Ascending aorta (tissue), 2 donors: ENCODE data around the gene CSNK2A2. TPM values are rescaled to one million over a fixed set of nuclear protein-coding genes. Genes with fewer than 3 reads are reported as not detected.

Source experiments
- DNase-seq, 2 donors: peaks; one replicate each; pipeline ENCODE4 v3.0.0-alpha.2; 2019; ENCODE audit warnings: low spot score in 2 of 2
- H3K27ac ChIP-seq, 2 donors: fragments of 200-600 bp; sonication (generic); one replicate each; pipeline ENCODE4 v1.5.1; 2016 to 2017; ENCODE audit warnings: mild to moderate bottlenecking in 1 of 2
- H3K27me3 ChIP-seq: fragments of 200-600 bp; sonication (generic); one replicate; pipeline ENCODE4 v1.5.1; 2017
- H3K36me3 ChIP-seq, 2 donors: fragments of 200-600 bp; sonication (generic); one replicate each; pipeline ENCODE4 v1.5.1; 2016
- H3K4me1 ChIP-seq, 2 donors: fragments of 200-600 bp; sonication (generic); one replicate each; pipeline ENCODE4 v1.5.1; 2016 to 2017; ENCODE audit warnings: mild to moderate bottlenecking in 1 of 2
- H3K4me3 ChIP-seq, 2 donors: fragments of 200-600 bp; sonication (generic); one replicate each; pipeline ENCODE4 v1.5.1; 2016 to 2017; ENCODE audit warnings: mild to moderate bottlenecking in 1 of 2
- H3K9me3 ChIP-seq, 2 donors: fragments of 200-600 bp; sonication (generic); one replicate each; pipeline ENCODE4 v1.5.1; 2016
- intact Hi-C: fragments of 100-400 bp; cut with DNase I; formaldehyde crosslinking; loops from one replicate; pipeline ENCODE4 v1.15.1; 2023
- total RNA-seq: library from RNA; depleted of rRNA; stranded (reverse); fragments of >200 nt; gene quantifications from one replicate; pipeline ENCODE4 v1.1.0, GENCODE V29; 2016
- TF ChIP-seq, protein P1 (sequence below), 3 experiments: fragments of 200-600 bp in 2 of 3; fragments of 450-650 bp in 1 of 3; sonication (generic) in 2 of 3; IDR thresholded peaks; one replicate each; pipeline ENCODE4 v1.5.1; 2016 to 2019; ENCODE audit warnings: antibody characterized with exemption in 3 of 3, mild to moderate bottlenecking in 1 of 3, moderate library complexity in 1 of 3

The CSNK2A2 gene
- total RNA-seq, 1 donor from 2014 or later: 14.5 TPM

DNA sequence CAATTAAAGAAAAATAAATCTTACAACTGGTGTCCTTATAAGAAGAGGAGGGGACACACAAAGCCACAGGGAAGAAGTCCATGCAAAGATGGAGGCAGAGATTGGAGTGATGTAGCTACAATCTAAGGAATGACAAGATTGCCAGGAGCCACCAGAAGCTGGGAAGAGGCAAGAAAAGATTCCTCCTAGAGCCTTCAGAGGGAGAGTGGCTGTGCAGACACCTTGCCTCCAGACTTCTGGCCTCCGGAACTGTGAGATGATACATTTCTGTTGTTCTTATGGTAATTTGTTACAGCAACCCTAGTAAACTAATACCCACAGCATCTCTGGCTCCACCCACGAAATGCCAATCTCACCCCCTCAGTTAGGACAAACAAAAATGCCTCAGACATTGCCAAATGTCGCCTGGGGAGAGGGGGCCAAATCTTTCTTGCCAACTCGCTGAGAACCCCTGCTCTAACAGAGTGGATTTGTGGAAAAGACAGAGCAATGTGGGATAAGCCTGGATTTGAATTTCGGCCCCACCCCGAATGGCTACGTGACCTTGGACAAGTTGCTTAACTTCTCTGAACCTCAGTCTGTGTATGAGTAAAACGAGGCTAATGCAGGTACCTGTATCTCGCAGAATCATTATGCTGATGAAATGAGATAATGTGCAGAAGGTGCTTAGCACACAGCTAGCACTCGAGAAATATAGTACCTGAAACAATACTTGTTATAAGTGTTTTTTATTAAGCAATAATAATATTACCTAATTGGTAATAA lies 37.1 kb upstream of the CSNK2A2 start:
- no peak for DNase-seq
- no peaks in the 10 kb centered on the region for H3K27me3 ChIP-seq
- H3K4me1 ChIP-seq: no peaks in the 10 kb centered on the region
- no peak overlapping the region for H3K27ac ChIP-seq
- TF ChIP-seq, protein P1, sequence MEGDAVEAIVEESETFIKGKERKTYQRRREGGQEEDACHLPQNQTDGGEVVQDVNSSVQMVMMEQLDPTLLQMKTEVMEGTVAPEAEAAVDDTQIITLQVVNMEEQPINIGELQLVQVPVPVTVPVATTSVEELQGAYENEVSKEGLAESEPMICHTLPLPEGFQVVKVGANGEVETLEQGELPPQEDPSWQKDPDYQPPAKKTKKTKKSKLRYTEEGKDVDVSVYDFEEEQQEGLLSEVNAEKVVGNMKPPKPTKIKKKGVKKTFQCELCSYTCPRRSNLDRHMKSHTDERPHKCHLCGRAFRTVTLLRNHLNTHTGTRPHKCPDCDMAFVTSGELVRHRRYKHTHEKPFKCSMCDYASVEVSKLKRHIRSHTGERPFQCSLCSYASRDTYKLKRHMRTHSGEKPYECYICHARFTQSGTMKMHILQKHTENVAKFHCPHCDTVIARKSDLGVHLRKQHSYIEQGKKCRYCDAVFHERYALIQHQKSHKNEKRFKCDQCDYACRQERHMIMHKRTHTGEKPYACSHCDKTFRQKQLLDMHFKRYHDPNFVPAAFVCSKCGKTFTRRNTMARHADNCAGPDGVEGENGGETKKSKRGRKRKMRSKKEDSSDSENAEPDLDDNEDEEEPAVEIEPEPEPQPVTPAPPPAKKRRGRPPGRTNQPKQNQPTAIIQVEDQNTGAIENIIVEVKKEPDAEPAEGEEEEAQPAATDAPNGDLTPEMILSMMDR (IDR thresholded peaks at IDR 0.05): no peak
- intact Hi-C loops: no loop called here
- no peak overlapping the region for H3K4me3 ChIP-seq
- H3K9me3 ChIP-seq: no peaks in the 10 kb centered on the region
- no peaks in the 10 kb centered on the region for H3K36me3 ChIP-seq

DNA sequence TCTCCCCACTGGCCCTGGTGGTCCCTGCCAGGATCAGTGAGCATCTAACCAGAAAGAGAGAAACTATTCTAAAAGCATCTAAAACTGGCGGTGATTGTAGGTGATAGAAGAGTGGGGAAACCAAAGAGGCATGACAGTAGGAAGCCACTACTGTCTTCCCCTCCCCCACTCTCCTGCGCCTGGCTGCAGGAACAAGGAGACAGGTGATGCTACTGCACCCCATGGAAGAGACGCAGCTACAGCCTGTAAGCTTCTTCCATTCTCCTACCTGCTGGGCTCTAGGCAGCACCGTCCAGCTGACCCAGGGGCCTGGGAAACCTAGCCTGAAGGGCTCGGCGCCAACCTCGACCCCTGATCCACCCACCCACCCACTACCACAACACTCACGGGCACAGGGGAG lies 32.4 kb upstream of the CSNK2A2 start:
- no peaks in the 10 kb centered on the region for H3K9me3 ChIP-seq
- intact Hi-C loops: no loop called here
- H3K4me3 ChIP-seq: no peak overlapping the region
- TF ChIP-seq, protein P1 (IDR thresholded peaks at IDR 0.05): no peak
- no peak for DNase-seq
- no peak overlapping the region for H3K27ac ChIP-seq
- no peaks in the 10 kb centered on the region for H3K27me3 ChIP-seq
- no peaks in the 10 kb centered on the region for H3K4me1 ChIP-seq
- H3K36me3 ChIP-seq: no peaks in the 10 kb centered on the region

DNA sequence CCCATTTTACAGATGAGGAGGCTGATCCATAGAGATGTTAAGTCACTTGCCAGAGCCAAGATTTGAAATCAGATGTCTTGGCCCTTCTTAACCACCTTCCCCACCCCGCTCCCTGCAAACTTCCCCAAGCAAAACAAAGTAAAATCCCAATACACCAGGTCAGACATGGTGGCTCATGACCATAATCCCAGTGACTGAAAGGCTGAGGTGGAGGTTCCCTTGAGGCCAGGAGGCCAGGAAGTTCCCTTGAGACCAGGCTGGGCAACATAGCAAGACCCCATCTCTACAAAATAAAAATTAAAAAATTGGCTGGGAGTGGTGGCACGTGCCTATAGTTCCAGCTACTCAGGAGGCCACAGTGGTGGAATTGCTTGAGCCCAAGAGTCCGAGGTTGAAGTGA lies 28.9 kb upstream of the CSNK2A2 start:
- Histone ChIP-seq H3K36me3 (no peaks in the 10 kb centered on the region), H3K27ac (no peak overlapping the region), H3K27me3 (no peaks in the 10 kb centered on the region), H3K4me1 (no peaks in the 10 kb centered on the region), H3K9me3 (no peaks in the 10 kb centered on the region), H3K4me3 (no peak overlapping the region)
- DNase-seq: no peak
- TF ChIP-seq, protein P1 (IDR thresholded peaks at IDR 0.05): no peak
- intact Hi-C loops: no loop called here

DNA sequence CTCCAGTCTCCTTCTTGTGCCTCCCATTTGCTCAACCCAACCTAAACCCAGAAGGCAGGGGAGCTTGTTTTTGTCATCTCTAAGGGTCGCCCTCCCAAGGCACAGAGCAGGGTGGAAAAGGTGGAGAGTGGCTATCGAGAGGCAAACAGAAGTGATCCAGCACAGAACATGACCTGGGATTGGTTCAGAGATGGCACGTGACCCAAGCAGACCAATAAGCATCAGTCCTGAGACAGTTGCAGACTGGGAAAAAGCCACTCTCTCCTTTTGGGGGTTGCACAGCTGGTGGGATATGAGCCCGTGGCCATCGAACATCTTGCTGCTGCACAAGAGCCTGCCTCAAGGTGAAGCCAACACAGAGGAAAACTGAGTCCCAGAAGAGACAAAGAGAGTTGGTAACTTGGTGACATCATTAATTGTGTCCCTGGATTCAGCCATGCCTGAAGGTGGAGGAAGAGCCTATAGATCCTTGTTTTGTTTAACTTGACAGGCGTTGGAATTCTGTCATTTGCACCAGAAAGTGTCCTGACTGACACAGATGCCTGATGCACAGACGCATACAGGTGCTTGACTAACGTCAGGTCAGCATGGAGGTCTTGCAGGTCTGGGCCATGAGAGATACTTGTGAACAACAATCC lies 28.2 kb upstream of the CSNK2A2 start:
- H3K4me1 ChIP-seq: no peaks in the 10 kb centered on the region
- no peaks in the 10 kb centered on the region for H3K36me3 ChIP-seq
- H3K9me3 ChIP-seq: no peaks in the 10 kb centered on the region
- TF ChIP-seq, protein P1 (IDR thresholded peaks at IDR 0.05): no peak
- intact Hi-C loops: no loop called here
- no peak overlapping the region for H3K27ac ChIP-seq
- H3K4me3 ChIP-seq: no peak overlapping the region
- no peak for DNase-seq
- no peaks in the 10 kb centered on the region for H3K27me3 ChIP-seq

DNA sequence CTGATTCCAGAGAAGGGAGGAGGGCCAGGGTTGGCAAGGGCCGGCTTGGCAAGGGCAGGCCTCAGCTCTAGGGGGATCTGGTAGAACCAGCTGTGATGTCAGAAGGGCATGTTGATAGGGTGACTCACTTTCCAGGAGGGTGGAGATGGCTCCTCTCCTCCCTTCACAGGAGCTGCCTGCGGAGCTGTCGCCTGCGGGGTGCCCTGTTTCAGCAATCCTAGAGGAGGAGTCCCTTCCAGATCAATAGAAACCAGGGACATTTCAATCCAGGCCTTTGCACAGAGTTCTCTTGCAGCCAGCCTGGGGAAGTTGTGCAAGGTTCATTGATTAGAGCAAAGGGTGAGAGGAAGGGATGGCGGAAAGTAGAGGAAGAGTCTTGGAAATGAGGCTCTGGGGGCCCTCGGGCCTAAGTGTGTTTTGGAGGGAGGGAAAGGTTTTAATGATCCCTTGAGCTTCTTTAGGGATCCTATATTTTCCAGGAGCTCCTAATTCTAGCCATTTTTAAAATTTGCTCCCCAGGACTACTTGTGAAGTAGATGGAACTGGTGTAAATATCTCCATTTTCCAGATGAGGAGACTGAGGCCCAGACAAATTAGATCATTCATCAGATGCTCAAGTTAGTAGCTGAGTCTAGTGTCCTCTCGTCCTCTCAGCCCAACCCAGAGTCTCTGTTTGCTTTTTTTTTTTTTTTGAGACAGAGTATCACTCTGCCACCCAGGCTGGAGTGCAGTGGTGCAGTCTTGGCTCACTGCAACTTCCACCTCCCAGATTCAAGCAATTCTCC lies 24.8 kb upstream of the CSNK2A2 start:
- intact Hi-C loops: no loop called here
- H3K36me3 ChIP-seq: no peaks in the 10 kb centered on the region
- no peaks in the 10 kb centered on the region for H3K27me3 ChIP-seq
- no peak overlapping the region for H3K4me3 ChIP-seq
- no peaks in the 10 kb centered on the region for H3K4me1 ChIP-seq
- no peaks in the 10 kb centered on the region for H3K9me3 ChIP-seq
- DNase-seq: no peak
- no peak overlapping the region for H3K27ac ChIP-seq
- TF ChIP-seq, protein P1 (IDR thresholded peaks at IDR 0.05): no peak
